Neural cell (in vitro differentiated cells): ENCODE measurements around the gene VSTM4. TPM values are rescaled to one million over a fixed set of nuclear protein-coding genes. Genes with fewer than 3 reads are reported as not detected.

Source experiments
- H2AFZ ChIP-seq: fragments of 200-600, 300-800 bp; sonication (generic), shearing (Covaris generic); 2 replicates; pipeline ENCODE4 v1.6.0; 2014; ENCODE audit warnings: low read depth, mild to moderate bottlenecking, antibody characterized with exemption, low read length, moderate library complexity
- H3F3A ChIP-seq: fragments of 200-600 bp; shearing (Covaris generic); 2 replicates; pipeline ENCODE4 v1.6.1; 2016; ENCODE audit warnings: mild to moderate bottlenecking, moderate library complexity, mixed read lengths, antibody characterized with exemption, low read length; ENCODE audit not compliant: insufficient read depth, poor library complexity, severe bottlenecking
- H3K27ac ChIP-seq: fragments of 200-600, 300-800 bp; sonication (generic), shearing (Covaris generic); 2 replicates; pipeline ENCODE4 v1.5.1; 2014; ENCODE audit warnings: mild to moderate bottlenecking, low read length, moderate library complexity
- H3K27me3 ChIP-seq: fragments of 300-800, 200-600 bp; sonication (generic), shearing (Covaris generic); 2 replicates; pipeline ENCODE4 v1.6.0; 2014; ENCODE audit warnings: mild to moderate bottlenecking, low read depth, low read length, moderate library complexity; ENCODE audit not compliant: insufficient read depth
- H3K36me3 ChIP-seq: fragments of 300-800, 200-600 bp; sonication (generic), shearing (Covaris generic); 2 replicates; pipeline ENCODE4 v1.5.1; 2014; ENCODE audit warnings: mild to moderate bottlenecking, antibody characterized with exemption, low read length, moderate library complexity; ENCODE audit not compliant: insufficient read depth
- H3K4me2 ChIP-seq: fragments of 300-800, 200-600 bp; sonication (generic), shearing (Covaris generic); 2 replicates; pipeline ENCODE4 v1.6.0; 2014; ENCODE audit warnings: mild to moderate bottlenecking, low read length
- H3K4me3 ChIP-seq: fragments of 300-800, 200-600 bp; sonication (generic), shearing (Covaris generic); 2 replicates; pipeline ENCODE4 v1.5.1; 2014; ENCODE audit warnings: mild to moderate bottlenecking, low read length, moderate library complexity
- H3K79me2 ChIP-seq: fragments of 200-600 bp; shearing (Covaris generic); replicated peaks from 2 replicates; pipeline ENCODE4 v1.6.0; 2014; ENCODE audit warnings: mild to moderate bottlenecking, low read length, moderate library complexity; ENCODE audit not compliant: insufficient read depth
- H3K9ac ChIP-seq: fragments of 300-800, 200-600 bp; sonication (generic), shearing (Covaris generic); 2 replicates; pipeline ENCODE4 v1.6.1; 2016; ENCODE audit warnings: mild to moderate bottlenecking, low read length, mixed read lengths
- H3K9me2 ChIP-seq: fragments of 200-600 bp; shearing (Covaris generic); 2 replicates; pipeline ENCODE4 v1.6.1; 2016; ENCODE audit warnings: mild to moderate bottlenecking, low read length, mixed read lengths; ENCODE audit not compliant: insufficient read depth
- H3K9me3 ChIP-seq: fragments of 200-600, 300-800 bp; sonication (generic), shearing (Covaris generic); 2 replicates; pipeline ENCODE4 v1.6.1; 2016; ENCODE audit warnings: mild to moderate bottlenecking, mixed run types, low read length, moderate library complexity, mixed read lengths
- H4K20me1 ChIP-seq: fragments of 200-600 bp; shearing (Covaris generic); 2 replicates; pipeline ENCODE4 v1.6.1; 2016; ENCODE audit warnings: mild to moderate bottlenecking, mixed run types; ENCODE audit not compliant: insufficient read depth
- CTCF ChIP-seq: fragments of 450-650 bp; IDR thresholded peaks from 2 replicates; pipeline ENCODE4 v1.5.1; 2014; ENCODE audit warnings: antibody characterized with exemption, mild to moderate bottlenecking, moderate library complexity; ENCODE audit not compliant: poor library complexity, severe bottlenecking
- EP300 ChIP-seq: fragments of 450-650 bp; conservative IDR thresholded peaks from 2 replicates; pipeline ENCODE4 v1.6.1; 2014; ENCODE audit warnings: antibody characterized with exemption, mild to moderate bottlenecking, moderate library complexity; ENCODE audit not compliant: poor library complexity, severe bottlenecking
- EZH2 ChIP-seq: fragments of 200-600, 300-800 bp; shearing (Covaris generic), sonication (generic); IDR thresholded peaks from 2 replicates; pipeline ENCODE4 v1.6.1; 2014; ENCODE audit warnings: antibody characterized with exemption, low read length, borderline replicate concordance, mild to moderate bottlenecking; ENCODE audit not compliant: insufficient read depth, poor library complexity, severe bottlenecking
- MXI1 ChIP-seq: fragments of 450-650 bp; conservative IDR thresholded peaks from 2 replicates; pipeline ENCODE4 v1.6.1; 2014; ENCODE audit warnings: antibody characterized with exemption, mild to moderate bottlenecking; ENCODE audit not compliant: poor library complexity, severe bottlenecking
- POLR2AphosphoS5 ChIP-seq: IDR thresholded peaks from 2 replicates; pipeline ENCODE4 v1.6.1; 2012
- RAD21 ChIP-seq: fragments of 450-650 bp; conservative IDR thresholded peaks from 2 replicates; pipeline ENCODE4 v1.6.1; 2014; ENCODE audit warnings: antibody characterized with exemption, mild to moderate bottlenecking, moderate library complexity
- SMC3 ChIP-seq: fragments of 450-650 bp; conservative IDR thresholded peaks from 2 replicates; pipeline ENCODE4 v1.6.1; 2014; ENCODE audit warnings: antibody characterized with exemption, mild to moderate bottlenecking, moderate library complexity; ENCODE audit not compliant: poor library complexity
- TAF1 ChIP-seq: IDR thresholded peaks from 2 replicates; pipeline ENCODE4 v1.6.1; 2012; ENCODE audit warnings: low read depth
- polyA plus RNA-seq: library from polyadenylated mRNA; depleted of rRNA; stranded (reverse); fragments of >200 nt; gene quantifications from 2 replicates; pipeline ENCODE4 v1.2.3, GENCODE V29; 2014
- TF ChIP-seq, protein P1 (sequence below): IDR thresholded peaks from 2 replicates; pipeline ENCODE4 v1.6.1; 2012; ENCODE audit warnings: borderline replicate concordance

The VSTM4 gene
- polyA plus RNA-seq, 1 donor from 2014 or later: 0.52 TPM

DNA sequence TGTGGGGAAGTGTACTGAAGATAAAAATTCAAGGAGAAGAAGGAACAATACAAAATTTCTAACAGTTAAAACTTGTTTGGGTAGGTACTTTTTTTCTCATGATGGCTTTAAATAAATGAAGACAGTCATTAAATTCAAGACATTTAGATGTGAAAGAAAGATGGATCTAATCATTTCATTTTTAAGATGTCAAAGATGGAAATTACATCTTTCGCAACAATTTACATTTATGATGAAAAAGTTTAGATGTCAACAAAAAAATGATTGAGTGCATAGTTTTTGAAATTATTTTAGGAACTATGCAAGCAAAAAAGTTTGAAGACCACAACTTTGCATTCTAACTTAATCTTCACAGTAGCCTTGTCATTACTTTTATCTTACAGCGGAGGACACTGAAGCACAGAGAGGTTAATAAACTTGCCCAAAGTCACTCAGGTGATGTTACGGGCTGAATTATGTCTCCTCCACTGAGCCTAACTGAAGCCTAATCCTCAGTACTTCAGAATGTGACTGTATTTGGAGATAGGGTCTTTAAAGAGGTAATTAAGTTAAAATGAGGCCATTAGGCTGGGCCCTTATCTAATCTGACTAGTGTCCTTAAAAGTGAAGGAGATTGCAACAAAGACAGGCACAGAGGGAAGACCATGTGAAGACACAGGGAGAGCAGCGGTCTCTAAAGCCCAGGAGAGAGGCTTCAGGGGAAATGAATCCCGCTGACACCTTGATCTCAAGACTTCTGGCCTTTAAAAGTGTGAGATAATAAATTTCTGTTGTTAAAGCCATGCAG is 48.2 kb downstream of the VSTM4 start:
- Histone ChIP-seq H3K27me3 (no peaks in the 10 kb centered on the region), H3K4me2 (no peak overlapping the region), H3K4me3 (no peak overlapping the region), H3K9ac (no peak overlapping the region), H3K79me2 (no peaks in the 10 kb centered on the region), H3K36me3 (no peaks in the 10 kb centered on the region), H3K27ac (no peak overlapping the region), H2AFZ (no peak overlapping the region), H4K20me1 (no peaks in the 10 kb centered on the region), H3K9me2 (no peaks in the 10 kb centered on the region), H3K9me3 (peaks cover 2% of the 10 kb centered on the region), H3F3A (no peaks in the 10 kb centered on the region)
- TF ChIP-seq, protein P1, sequence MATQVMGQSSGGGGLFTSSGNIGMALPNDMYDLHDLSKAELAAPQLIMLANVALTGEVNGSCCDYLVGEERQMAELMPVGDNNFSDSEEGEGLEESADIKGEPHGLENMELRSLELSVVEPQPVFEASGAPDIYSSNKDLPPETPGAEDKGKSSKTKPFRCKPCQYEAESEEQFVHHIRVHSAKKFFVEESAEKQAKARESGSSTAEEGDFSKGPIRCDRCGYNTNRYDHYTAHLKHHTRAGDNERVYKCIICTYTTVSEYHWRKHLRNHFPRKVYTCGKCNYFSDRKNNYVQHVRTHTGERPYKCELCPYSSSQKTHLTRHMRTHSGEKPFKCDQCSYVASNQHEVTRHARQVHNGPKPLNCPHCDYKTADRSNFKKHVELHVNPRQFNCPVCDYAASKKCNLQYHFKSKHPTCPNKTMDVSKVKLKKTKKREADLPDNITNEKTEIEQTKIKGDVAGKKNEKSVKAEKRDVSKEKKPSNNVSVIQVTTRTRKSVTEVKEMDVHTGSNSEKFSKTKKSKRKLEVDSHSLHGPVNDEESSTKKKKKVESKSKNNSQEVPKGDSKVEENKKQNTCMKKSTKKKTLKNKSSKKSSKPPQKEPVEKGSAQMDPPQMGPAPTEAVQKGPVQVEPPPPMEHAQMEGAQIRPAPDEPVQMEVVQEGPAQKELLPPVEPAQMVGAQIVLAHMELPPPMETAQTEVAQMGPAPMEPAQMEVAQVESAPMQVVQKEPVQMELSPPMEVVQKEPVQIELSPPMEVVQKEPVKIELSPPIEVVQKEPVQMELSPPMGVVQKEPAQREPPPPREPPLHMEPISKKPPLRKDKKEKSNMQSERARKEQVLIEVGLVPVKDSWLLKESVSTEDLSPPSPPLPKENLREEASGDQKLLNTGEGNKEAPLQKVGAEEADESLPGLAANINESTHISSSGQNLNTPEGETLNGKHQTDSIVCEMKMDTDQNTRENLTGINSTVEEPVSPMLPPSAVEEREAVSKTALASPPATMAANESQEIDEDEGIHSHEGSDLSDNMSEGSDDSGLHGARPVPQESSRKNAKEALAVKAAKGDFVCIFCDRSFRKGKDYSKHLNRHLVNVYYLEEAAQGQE: no peak
- TF ChIP-seq MXI1 (no peak), CTCF (no peak), EZH2 (no peak), RAD21 (no peak), TAF1 (no peak), EP300 (no peak), POLR2AphosphoS5 (no peak), SMC3 (no peak)

GRCh38 chr10:49062229-49062628 is 53.1 kb downstream of the VSTM4 start:
- H3K27me3 ChIP-seq: no peaks in the 10 kb centered on the region
- H3K36me3 ChIP-seq: no peaks in the 10 kb centered on the region
- H3K9me3 ChIP-seq: no peaks in the 10 kb centered on the region
- H3K27ac ChIP-seq: no peak overlapping the region
- no peaks in the 10 kb centered on the region for H4K20me1 ChIP-seq
- no peak overlapping the region for H2AFZ ChIP-seq
- no peak overlapping the region for H3K9ac ChIP-seq
- no peak overlapping the region for H3K4me3 ChIP-seq
- no peaks in the 10 kb centered on the region for H3K9me2 ChIP-seq
- H3K79me2 ChIP-seq: no peaks in the 10 kb centered on the region
- TF ChIP-seq POLR2AphosphoS5 (no peak), SMC3 (no peak), EZH2 (no peak), EP300 (no peak), MXI1 (no peak), CTCF (no peak), RAD21 (no peak)
- TF ChIP-seq, protein P1: no peak
- no peaks in the 10 kb centered on the region for H3F3A ChIP-seq
- H3K4me2 ChIP-seq: no peak overlapping the region
